ENCODE data around the gene NUDT1.

Gene NUDT1

GRCh38 chr7:2224934-2225333, 17.1 kb upstream of the NUDT1 start:
- DNase-seq, result no peak

GRCh38 chr7:2225336-2225735, 16.7 kb upstream of the NUDT1 start:
- DNase-seq, result no peak

- no peak for DNase-seq
These were observed 16.2 kb upstream of the NUDT1 start for GRCh38 chr7:2225830-2226229.

GRCh38 chr7:2227699-2228098, 14.3 kb upstream of the NUDT1 start:
- no peak for DNase-seq

- DNase-seq, result no peak
These were observed 13.1 kb upstream of the NUDT1 start for GRCh38 chr7:2228921-2229320.

- DNase-seq, result no peak
These were observed 12.6 kb upstream of the NUDT1 start for GRCh38 chr7:2229467-2229866.

- DNase-seq, result no peak
These were observed 11.8 kb upstream of the NUDT1 start for GRCh38 chr7:2230226-2230625.

- DNase-seq, result no peak
These were observed 11.1 kb upstream of the NUDT1 start for GRCh38 chr7:2230882-2231281.

GRCh38 chr7:2231992-2232765, 9.8 kb upstream of the NUDT1 start:
- DNase-seq, result no peak

- DNase-seq, result peak; percentile 93
These were observed 9.1 kb upstream of the NUDT1 start, which contains the start of gene MAD1L1 for GRCh38 chr7:2232766-2233520. Gene MAD1L1 (minus strand): TSS chr7:2232945. CDS start chr7:2230133, 2,812 bp downstream.

GRCh38 chr7:2233926-2234325, 8.1 kb upstream of the NUDT1 start:
- DNase-seq, result no peak

- no peak for DNase-seq
These were observed 4.9 kb upstream of the NUDT1 start for GRCh38 chr7:2237109-2237602.

- DNase-seq, result no peak
These were observed 2.8 kb upstream of the NUDT1 start for GRCh38 chr7:2239242-2239641.

- no peak for DNase-seq
These were observed 759 bp downstream of the NUDT1 start for GRCh38 chr7:2242541-2243429.

GRCh38 chr7:2243458-2243857, 1.4 kb downstream of the NUDT1 start:
- no peak for DNase-seq

- no peak for DNase-seq
These were observed 2.5 kb downstream of the NUDT1 start for GRCh38 chr7:2244404-2244995.

- no peak for DNase-seq
These were observed 4.1 kb downstream of the NUDT1 start for GRCh38 chr7:2245883-2246675.

GRCh38 chr7:2247141-2247995, 5.3 kb downstream of the NUDT1 start:
- no peak for DNase-seq

- DNase-seq, result no peak
These were observed 7.1 kb downstream of the NUDT1 start for GRCh38 chr7:2248984-2249694.

- no peak for DNase-seq
These were observed 7.8 kb downstream of the NUDT1 start for GRCh38 chr7:2249744-2250323.
